ENCODE measurements around the gene LYPD6B.

LYPD6B gene

GRCh38 chr2:149070681-149071320 lies 32.3 kb downstream of the LYPD6B start:
- no peaks in the 10 kb centered on the region for H3K36me3 Mint-ChIP-seq (ENCODE audit: low read depth)
- DNase-seq, result no peak
- no peak for TF ChIP-seq CTCF (IDR thresholded peaks at IDR 0.05)
- H3K9me3 Mint-ChIP-seq, result peaks cover 5% of the 10 kb centered on the region
- H3K4me3 Mint-ChIP-seq, result no peak overlapping the region
- no peak overlapping the region for H3K27ac Mint-ChIP-seq
- H3K4me1 Mint-ChIP-seq, result peaks cover 25% of the 10 kb centered on the region
- peaks cover 3% of the 10 kb centered on the region for H3K27me3 Mint-ChIP-seq (ENCODE audit: low read depth, poor library complexity)

GRCh38 chr2:149075105-149075504 lies 36.6 kb downstream of the LYPD6B start:
- H3K4me1 Mint-ChIP-seq, result peaks cover 59% of the 10 kb centered on the region
- no peak overlapping the region for H3K27ac Mint-ChIP-seq
- no peak for TF ChIP-seq CTCF (IDR thresholded peaks at IDR 0.05)
- no peaks in the 10 kb centered on the region for H3K9me3 Mint-ChIP-seq
- peaks cover 3% of the 10 kb centered on the region for H3K27me3 Mint-ChIP-seq (ENCODE audit: low read depth, poor library complexity)
- H3K36me3 Mint-ChIP-seq (ENCODE audit: low read depth), result no peaks in the 10 kb centered on the region
- no peak overlapping the region for H3K4me3 Mint-ChIP-seq
- no peak for DNase-seq

- peak overlapping the region; percentile 92 for H3K27ac Mint-ChIP-seq
- peaks cover 64% of the 10 kb centered on the region for H3K4me1 Mint-ChIP-seq
- H3K36me3 Mint-ChIP-seq (ENCODE audit: low read depth), result no peaks in the 10 kb centered on the region
- peaks cover 3% of the 10 kb centered on the region for H3K27me3 Mint-ChIP-seq (ENCODE audit: low read depth, poor library complexity)
- no peaks in the 10 kb centered on the region for H3K9me3 Mint-ChIP-seq
- TF ChIP-seq CTCF (IDR thresholded peaks at IDR 0.05), result no peak
- H3K4me3 Mint-ChIP-seq, result peak overlapping the region; percentile 24
- no peak for DNase-seq
These were observed 37.4 kb downstream of the LYPD6B start for GRCh38 chr2:149075853-149076252.

GRCh38 chr2:149076863-149077412 lies 38.4 kb downstream of the LYPD6B start:
- TF ChIP-seq CTCF (IDR thresholded peaks at IDR 0.05), result no peak
- Mint-ChIP-seq H3K36me3 (ENCODE audit: low read depth) (no peaks in the 10 kb centered on the region), H3K27ac (peak overlapping the region; percentile 95), H3K4me1 (peaks cover 75% of the 10 kb centered on the region), H3K9me3 (no peaks in the 10 kb centered on the region), H3K4me3 (peak overlapping the region; percentile 64), H3K27me3 (ENCODE audit: low read depth, poor library complexity) (peaks cover 3% of the 10 kb centered on the region)
- peak; percentile 23 for DNase-seq

- Mint-ChIP-seq H3K27ac (peak overlapping the region; percentile 95), H3K4me1 (peaks cover 84% of the 10 kb centered on the region)
These were observed 39.4 kb downstream of the LYPD6B start for GRCh38 chr2:149077861-149078260.

More at GRCh38 chr2:149077861-149078260, 39.4 kb downstream of the LYPD6B start:
- no peaks in the 10 kb centered on the region for H3K36me3 Mint-ChIP-seq (ENCODE audit: low read depth)
- H3K9me3 Mint-ChIP-seq, result no peaks in the 10 kb centered on the region
- no peak overlapping the region for H3K4me3 Mint-ChIP-seq
- peaks cover 3% of the 10 kb centered on the region for H3K27me3 Mint-ChIP-seq (ENCODE audit: low read depth, poor library complexity)
- DNase-seq, result no peak
- no peak for TF ChIP-seq CTCF (IDR thresholded peaks at IDR 0.05)
